Measurements from ENCODE around the gene SPOPL.

SPOPL gene

GRCh38 chr2:138564586-138565229, 63.1 kb downstream of the SPOPL start:
- in situ Hi-C loops (cut with HindIII; ENCODE audit: low pct_ligation_motif_present, low pct_unique_long_range_greater_than_20kb, low sequenced_read_pairs): no loop called here
- no peak for DNase-seq

- DNase-seq: no peak
- in situ Hi-C loops (cut with HindIII; ENCODE audit: low pct_ligation_motif_present, low pct_unique_long_range_greater_than_20kb, low sequenced_read_pairs): no loop called here
Observed at GRCh38 chr2:138565230-138565598, 63.6 kb downstream of the SPOPL start.

- in situ Hi-C loops (cut with HindIII; ENCODE audit: low pct_ligation_motif_present, low pct_unique_long_range_greater_than_20kb, low sequenced_read_pairs): no loop called here
- DNase-seq: no peak
Observed at GRCh38 chr2:138572318-138572717, 70.7 kb downstream of the SPOPL start.

GRCh38 chr2:138577066-138577465, 75.5 kb downstream of the SPOPL start:
- in situ Hi-C loops (cut with HindIII; ENCODE audit: low pct_ligation_motif_present, low pct_unique_long_range_greater_than_20kb, low sequenced_read_pairs): no loop called here

GRCh38 chr2:138579556-138579955, 78.0 kb downstream of the SPOPL start:
- DNase-seq: no peak
- in situ Hi-C loops (cut with HindIII; ENCODE audit: low pct_ligation_motif_present, low pct_unique_long_range_greater_than_20kb, low sequenced_read_pairs): no loop called here

More at GRCh38 chr2:138577066-138577465, 75.5 kb downstream of the SPOPL start:
- no peak for DNase-seq

- no peak for DNase-seq
- in situ Hi-C loops (cut with HindIII; ENCODE audit: low pct_ligation_motif_present, low pct_unique_long_range_greater_than_20kb, low sequenced_read_pairs): no loop called here
Observed at GRCh38 chr2:138581909-138582308, 80.3 kb downstream of the SPOPL start.

GRCh38 chr2:138589663-138590062, 88.1 kb downstream of the SPOPL start:
- no peak for DNase-seq
- in situ Hi-C loops (cut with HindIII; ENCODE audit: low pct_ligation_motif_present, low pct_unique_long_range_greater_than_20kb, low sequenced_read_pairs): no loop called here

- in situ Hi-C loops (cut with HindIII; ENCODE audit: low pct_ligation_motif_present, low pct_unique_long_range_greater_than_20kb, low sequenced_read_pairs): no loop called here
- no peak for DNase-seq
Observed at GRCh38 chr2:138596403-138596802, 94.8 kb downstream of the SPOPL start.

GRCh38 chr2:138600732-138601457, 99.3 kb downstream of the SPOPL start:
- peak; percentile 56 for DNase-seq
- in situ Hi-C loops (cut with HindIII; ENCODE audit: low pct_ligation_motif_present, low pct_unique_long_range_greater_than_20kb, low sequenced_read_pairs): no loop called here

- in situ Hi-C loops (cut with HindIII; ENCODE audit: low pct_ligation_motif_present, low pct_unique_long_range_greater_than_20kb, low sequenced_read_pairs): no loop called here
- DNase-seq: no peak
Observed at GRCh38 chr2:138601458-138602165, 100.0 kb downstream of the SPOPL start.

GRCh38 chr2:138602166-138602460, 100.5 kb downstream of the SPOPL start:
- DNase-seq: no peak
- in situ Hi-C loops (cut with HindIII; ENCODE audit: low pct_ligation_motif_present, low pct_unique_long_range_greater_than_20kb, low sequenced_read_pairs): no loop called here

- DNase-seq: no peak
- in situ Hi-C loops (cut with HindIII; ENCODE audit: low pct_ligation_motif_present, low pct_unique_long_range_greater_than_20kb, low sequenced_read_pairs): no loop called here
Observed at GRCh38 chr2:138607746-138608145, 106.2 kb downstream of the SPOPL start.

- in situ Hi-C loops (cut with HindIII; ENCODE audit: low pct_ligation_motif_present, low pct_unique_long_range_greater_than_20kb, low sequenced_read_pairs): no loop called here
- DNase-seq: no peak
Observed at GRCh38 chr2:138609446-138609845, 107.9 kb downstream of the SPOPL start.

- no peak for DNase-seq
- in situ Hi-C loops (cut with HindIII; ENCODE audit: low pct_ligation_motif_present, low pct_unique_long_range_greater_than_20kb, low sequenced_read_pairs): no loop called here
Observed at GRCh38 chr2:138610201-138610953, 108.8 kb downstream of the SPOPL start.

- DNase-seq: peak; percentile 96
- in situ Hi-C loops (cut with HindIII; ENCODE audit: low pct_ligation_motif_present, low pct_unique_long_range_greater_than_20kb, low sequenced_read_pairs): no loop called here
Observed at GRCh38 chr2:138615257-138615656, 113.7 kb downstream of the SPOPL start.

GRCh38 chr2:138617026-138617425, 115.5 kb downstream of the SPOPL start:
- DNase-seq: no peak
- in situ Hi-C loops (cut with HindIII; ENCODE audit: low pct_ligation_motif_present, low pct_unique_long_range_greater_than_20kb, low sequenced_read_pairs): no loop called here

GRCh38 chr2:138618971-138619370, 117.4 kb downstream of the SPOPL start:
- DNase-seq: no peak
- in situ Hi-C loops (cut with HindIII; ENCODE audit: low pct_ligation_motif_present, low pct_unique_long_range_greater_than_20kb, low sequenced_read_pairs): no loop called here

- no peak for DNase-seq
- in situ Hi-C loops (cut with HindIII; ENCODE audit: low pct_ligation_motif_present, low pct_unique_long_range_greater_than_20kb, low sequenced_read_pairs): no loop called here
Observed at GRCh38 chr2:138620431-138620830, 118.9 kb downstream of the SPOPL start.

- in situ Hi-C loops (cut with HindIII; ENCODE audit: low pct_ligation_motif_present, low pct_unique_long_range_greater_than_20kb, low sequenced_read_pairs): no loop called here
- DNase-seq: no peak
Observed at GRCh38 chr2:138621139-138621538, 119.6 kb downstream of the SPOPL start.
